Measurements from ENCODE around the gene ANGPTL2.

The ANGPTL2 gene

DNA sequence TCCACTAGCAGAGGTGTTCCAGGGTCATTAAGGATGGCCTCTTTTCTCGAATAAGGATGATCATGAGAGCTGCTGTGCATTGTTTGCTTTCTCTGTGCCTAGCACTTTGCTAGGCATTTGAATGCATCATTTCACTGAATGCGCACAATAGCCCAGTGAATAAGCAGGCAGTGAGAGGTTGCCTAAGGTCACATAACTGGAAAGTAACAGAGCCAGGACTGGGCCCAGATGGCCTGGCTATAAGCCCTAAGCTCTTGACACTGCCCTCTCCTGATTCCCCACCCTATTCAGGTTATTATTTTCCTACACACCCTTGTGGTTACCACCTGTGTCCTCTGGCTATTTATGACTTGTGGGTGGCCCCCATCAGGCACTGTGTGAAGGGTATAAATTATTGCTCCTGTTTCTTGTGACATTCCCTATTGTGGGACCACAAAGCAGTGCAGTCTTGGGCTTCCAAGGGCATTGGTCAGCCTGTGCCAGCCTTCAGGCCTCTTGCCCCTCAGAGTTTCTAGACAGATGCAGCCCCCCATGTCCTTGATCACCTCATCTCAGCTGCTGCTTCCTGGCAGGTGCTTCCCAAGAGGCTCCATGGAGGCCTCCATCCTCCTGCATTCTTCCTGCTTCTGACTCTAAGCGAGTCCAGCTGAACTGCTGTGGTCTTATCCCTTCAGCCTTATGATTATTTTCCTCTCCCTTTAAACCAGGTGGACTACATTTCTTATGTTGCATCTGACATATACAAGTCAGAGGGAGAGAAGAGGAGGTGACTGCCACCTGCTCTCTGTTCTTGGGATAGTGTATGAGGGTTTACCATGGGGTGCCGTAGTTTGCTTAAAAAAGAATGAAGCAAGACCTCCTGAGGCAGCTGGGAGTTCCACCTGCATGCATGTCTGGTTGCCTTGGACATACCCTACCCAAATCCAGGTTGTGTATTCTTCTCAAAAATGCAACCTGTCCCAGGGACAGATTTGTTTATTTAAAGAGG is 47.6 kb downstream of the ANGPTL2 start:
- no peak for DNase-seq

DNA sequence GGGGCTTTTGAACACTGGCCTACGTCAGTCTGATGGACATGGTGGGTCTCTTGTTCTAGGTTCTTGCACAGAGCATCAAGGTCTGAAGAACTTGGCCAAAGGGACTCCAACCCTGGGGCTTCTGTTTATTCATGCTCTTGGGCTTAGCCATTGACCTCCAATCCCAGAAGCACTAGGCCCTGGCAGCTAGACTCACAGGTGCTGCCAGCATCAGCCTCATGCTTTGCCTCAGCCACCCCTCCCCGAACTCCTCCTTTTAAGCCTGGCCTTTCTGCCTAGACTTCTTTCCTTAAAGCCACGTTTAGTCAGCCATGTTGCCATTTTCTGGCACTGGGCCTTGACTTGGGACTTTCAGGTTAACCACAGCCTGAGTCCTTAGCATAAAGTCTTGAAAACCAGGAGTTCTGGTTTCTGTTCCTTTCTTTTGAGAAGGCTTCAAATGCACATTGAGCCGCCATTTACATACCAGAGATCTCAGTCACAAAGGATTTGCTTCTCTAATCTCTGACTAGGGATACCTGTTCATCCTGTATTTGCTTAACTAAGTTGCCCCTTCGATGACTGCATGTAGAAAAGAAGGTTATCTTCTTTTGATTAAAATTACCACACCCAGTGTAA is 54.7 kb downstream of the ANGPTL2 start:
- DNase-seq = no peak

DNA sequence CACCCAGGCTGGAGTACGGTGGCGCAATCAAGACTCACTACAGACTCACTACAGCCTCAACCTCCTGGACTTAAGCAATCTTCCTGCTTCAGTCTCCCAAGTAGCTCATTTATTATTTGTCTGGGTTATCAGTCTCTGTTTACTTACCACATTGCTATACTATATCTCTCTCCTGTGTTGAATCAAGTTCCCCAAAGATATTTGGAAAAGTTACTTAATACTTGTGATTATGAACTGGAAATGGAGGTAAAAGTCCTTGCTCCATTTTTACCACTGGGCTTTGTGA is 55.6 kb downstream of the ANGPTL2 start:
- DNase-seq = no peak

DNA sequence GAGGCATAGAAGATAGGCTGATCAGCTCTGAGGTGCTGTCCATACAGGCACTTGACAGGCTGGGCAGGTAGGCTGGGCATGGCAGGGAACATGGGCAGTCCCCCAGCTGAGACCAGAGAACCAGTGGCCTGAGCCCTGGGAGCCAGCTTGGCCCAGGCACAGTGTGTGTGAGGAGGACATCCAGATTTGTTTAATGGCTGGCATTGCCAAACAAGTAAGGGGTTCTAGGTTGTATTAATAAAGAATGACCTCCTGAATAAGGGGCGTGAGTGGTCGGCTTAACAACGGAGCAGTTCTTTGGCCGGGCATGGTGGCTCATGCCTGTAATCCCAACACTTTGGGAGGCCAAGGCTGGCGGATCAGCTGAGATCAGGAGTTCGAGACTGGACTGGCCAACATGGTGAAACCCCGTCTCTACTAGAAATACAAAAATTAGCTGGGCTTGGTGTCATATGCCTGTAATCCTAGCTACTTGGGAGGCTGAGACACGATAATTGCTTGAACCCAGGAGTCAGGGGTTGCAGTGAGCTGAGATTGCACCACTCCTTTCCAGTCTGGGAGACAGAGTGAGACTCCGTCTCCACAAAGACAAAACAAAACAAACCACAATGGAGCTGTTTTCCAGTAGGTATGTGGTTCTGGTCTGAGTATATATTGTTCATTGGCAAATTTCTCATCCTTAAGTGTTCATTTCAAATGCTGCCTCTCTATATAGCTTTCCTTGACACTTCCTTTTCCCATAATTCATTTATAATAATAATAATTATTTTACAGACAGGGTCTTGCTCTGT is 56.2 kb downstream of the ANGPTL2 start:
- DNase-seq = no peak

DNA sequence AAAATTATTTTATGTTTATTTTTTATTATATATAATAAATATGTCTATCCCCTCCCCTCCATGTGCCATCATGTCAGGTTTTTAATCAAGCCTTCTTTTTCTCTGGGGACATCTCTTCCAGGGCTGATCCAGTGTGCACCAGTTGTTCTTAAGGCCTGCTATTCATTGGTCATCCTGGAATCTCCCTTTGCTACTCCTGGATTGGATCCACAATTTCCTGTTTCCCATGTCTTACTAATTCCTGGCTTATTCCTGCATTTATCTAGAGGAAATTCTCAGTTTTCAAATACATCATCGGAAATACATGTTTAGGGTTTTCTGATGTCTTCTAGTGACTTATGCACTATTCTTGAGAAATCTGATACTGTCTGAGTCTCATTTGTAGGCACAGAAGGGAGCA is 56.8 kb downstream of the ANGPTL2 start:
- no peak for DNase-seq

DNA sequence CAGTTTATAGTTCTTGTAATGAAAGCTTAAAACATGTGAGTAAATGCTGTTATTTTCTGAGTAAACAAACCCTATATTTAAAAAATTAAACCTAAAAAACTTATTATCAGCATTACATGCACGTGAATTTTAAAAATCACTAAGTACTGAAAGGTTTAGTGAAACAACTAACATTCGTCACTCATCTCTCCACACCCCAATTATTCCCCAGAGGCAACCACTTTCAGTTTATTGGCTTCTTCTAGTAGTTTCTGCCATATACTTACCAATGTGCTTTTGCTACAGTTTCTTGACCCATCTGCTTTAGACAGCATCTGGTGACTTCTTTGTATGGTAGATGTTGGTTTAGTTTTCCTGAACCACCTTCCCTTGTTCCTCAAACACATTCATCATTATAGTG is 58.1 kb downstream of the ANGPTL2 start:
- DNase-seq = no peak

DNA sequence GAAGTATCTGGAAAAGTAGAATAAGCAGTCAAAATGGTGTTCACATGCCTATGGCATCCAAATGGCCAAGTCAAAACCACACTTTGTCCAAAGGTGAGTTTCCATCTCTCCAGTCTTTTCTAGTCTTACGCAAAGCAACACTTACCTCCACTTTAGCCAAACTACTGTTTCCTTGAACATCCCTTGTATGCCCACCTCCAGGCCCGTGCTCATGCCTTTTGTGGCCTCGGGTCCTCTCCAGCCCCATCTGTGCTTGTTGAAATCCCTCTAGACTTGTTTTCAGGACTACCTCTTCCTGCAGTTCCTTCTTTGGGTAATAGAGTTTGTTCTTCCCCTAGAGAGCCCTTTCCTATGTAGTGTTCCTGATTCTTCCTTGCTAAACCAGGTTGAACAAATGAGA is 61.0 kb downstream of the ANGPTL2 start:
- no peak for DNase-seq

DNA sequence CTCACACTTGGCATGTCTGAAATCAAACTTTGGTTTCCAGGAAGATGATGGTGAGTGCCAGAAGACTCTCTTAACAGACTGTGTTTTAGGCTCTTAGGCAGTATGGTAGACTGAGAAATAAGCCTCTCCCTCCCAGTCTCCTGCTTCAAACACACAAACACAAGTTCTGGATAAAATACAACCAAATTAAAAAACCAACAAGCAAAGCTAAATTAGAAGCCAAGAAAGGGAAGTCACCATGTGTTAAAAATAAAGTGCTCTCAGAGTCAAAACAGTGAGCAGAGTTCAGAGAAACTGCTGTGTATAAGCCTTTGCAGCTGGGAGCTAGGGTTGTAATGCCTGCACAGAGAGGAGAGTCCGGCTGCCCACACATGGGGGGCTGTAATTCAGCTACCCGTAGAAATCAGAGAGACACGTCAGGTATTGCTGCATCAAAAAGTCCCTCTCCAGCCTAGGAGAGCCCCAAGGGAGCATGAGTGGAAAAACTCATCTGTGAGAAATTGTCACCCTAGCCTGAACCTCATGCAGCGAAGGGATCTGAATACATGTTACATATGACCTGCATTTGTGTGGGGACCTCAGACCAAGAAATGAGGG is 62.6 kb downstream of the ANGPTL2 start:
- no peak for DNase-seq

DNA sequence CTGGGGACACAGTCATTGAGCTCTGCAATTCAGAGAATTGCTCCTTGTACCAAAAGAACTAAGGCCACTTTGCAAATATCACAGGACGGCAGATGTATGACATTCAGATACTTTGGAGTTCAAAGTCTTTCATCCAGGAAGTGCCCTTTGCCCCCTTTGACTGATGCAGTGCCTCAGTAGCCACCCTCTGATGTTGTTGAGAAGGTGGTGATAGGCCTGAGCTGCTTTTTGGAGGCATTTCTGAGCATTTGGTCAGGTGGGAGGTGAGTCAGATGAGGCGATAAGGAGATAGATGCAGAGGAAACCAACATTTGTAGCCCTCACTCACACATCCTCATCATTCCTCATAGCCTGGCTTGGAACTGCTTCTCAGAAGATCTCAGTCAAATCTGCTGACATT is 63.4 kb downstream of the ANGPTL2 start:
- no peak for DNase-seq

DNA sequence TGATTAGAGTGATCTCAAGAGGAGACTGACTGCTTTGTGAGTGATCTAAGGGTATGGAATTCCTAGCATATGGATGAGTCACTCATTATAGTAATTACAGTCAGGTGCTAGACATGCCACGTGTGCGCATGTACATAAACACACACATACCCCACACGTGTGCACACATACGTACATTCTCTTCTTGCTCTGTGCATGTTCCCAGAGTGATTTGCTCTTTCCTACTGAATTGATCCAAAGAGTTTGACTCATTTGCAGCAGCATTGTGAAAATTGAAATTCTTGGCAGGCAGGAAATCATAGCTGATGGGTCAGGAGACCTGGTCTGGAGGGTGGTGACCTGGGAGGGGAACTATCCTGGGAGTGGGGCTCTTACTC is 63.8 kb downstream of the ANGPTL2 start:
- no peak for DNase-seq

DNA sequence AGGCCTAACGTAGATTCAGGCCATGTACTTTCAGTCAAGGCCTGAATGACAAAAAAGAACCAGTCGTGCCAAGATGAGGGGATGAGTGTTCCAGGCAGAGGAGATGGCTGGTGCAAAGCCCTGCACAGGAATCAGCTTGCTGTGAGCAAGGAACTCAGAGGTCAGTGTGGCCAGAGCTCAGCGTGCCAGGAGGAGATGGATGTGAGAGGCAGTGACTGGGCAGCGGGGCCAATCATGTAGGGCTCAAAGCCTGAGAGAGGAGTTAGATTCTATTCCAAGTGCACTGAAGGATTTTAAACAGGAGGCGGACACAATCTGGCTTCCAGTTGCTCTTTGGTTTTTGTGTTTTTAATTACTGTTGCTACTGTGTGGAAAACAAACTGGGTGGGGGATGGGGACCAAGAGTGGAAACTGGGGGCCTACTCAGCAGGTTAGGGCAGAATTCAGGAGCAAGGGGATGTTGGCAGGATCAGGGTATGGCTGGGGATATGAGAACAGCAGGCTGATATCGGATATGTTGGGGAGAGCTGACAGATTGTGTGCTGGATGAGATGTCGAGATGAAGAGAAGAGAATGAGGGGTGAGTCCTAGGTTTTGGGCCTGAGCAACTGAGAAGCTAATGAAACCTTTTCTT is 64.3 kb downstream of the ANGPTL2 start:
- DNase-seq = no peak

DNA sequence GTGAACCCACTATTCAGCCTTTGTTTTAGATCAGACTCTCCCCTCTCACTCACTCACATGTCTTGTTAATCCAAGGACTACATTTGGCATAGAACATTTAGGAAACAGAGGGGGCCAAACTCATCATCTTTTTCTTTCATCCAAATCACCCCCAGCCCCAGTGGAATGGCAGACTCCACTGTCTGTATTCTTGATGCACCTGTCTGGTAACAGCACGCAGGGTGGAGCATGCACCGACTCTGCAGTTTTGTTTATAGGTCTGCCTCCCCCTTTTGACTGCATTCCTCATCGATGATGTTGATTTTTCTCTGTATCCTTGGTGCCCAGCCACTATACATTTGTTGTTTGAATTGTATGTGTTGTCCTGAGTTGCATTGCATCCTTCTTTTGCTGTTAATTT is 66.0 kb downstream of the ANGPTL2 start:
- no peak for DNase-seq

DNA sequence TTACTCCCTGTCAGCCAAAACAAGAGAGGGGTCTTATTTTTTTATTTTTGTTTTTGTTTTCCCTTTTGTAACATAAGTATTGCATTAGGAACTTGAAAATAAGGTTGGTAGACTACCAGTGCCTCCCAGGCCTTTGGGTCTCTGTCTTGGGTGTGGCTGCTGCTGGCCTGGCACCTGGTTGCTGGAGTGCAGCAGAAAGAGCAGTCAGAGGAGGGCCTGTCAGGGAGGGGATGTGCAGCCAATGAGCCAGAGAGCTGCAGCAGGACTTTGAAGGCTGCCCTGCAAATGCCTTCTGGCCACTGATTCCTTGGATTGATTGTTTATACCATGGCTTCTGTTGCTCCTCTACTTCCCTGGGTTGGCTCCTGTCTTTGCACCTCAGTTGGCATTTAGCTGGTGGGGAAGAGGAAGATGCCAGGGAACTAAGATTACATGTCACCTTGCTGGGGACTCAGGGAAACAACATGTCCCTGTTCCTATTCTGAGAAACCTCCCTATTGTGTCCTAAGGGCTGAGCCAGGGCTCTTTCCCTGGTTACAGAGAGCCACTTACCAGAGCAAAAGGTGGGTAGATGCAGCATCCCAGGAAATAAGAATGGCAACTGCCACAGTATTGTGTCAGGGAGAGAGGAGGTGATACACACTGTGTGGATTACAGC is 66.6 kb downstream of the ANGPTL2 start:
- no peak for DNase-seq

DNA sequence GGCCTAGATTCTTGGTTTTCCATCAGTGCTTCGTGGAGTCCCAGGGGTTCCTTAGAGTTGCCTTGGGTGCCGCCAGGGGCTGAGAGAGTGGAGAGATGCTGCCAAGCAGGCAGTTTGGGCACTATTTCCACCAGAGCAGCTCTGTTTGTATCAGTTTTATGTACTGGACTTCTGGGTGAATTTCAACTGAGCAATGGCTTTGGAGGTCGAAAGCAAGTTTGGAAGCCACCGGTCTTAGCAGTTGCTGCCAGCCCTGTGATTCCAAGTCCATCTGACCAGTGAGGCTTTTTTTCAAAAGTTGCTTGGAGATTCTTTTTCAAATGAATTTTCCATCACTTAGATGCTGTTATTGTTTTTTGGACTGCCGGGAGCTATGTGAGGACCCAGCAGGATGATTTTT is 68.5 kb downstream of the ANGPTL2 start:
- DNase-seq = no peak

DNA sequence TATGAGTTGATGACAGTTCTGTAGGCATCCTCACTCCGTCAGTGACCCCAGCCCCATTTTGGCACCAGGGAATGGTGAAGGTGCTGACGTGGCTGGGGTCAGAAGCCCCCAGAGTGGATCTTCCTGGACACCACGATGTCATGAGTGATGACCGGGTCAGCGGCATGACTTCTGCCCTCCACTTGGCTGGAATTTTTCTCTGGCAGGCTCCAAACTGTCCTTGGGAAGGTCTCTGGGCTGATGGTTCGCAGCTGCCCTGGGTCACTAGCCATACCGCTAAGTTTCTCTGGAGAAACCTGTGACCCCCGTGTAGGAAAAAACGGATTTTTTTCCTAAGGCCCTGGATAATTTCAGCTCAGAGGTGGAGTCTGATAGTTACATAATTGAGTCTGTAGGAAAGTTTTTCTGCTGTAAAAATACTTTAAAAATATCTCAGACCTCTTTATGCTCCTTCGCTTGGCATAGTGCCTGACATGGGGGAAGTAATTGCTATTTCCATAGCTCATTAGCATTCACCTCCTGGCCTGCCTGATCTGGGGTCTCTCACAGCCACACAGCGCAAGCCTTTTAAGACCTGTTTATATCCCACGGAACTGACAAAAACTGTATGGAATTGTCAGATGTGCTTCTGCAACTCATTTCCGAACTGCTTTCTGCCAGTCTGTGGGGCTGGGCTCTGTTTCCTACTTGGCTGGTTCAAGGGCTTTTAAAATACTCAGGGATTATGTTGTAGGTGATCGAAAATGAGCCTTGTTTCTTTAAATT is 69.2 kb downstream of the ANGPTL2 start:
- DNase-seq = no peak

DNA sequence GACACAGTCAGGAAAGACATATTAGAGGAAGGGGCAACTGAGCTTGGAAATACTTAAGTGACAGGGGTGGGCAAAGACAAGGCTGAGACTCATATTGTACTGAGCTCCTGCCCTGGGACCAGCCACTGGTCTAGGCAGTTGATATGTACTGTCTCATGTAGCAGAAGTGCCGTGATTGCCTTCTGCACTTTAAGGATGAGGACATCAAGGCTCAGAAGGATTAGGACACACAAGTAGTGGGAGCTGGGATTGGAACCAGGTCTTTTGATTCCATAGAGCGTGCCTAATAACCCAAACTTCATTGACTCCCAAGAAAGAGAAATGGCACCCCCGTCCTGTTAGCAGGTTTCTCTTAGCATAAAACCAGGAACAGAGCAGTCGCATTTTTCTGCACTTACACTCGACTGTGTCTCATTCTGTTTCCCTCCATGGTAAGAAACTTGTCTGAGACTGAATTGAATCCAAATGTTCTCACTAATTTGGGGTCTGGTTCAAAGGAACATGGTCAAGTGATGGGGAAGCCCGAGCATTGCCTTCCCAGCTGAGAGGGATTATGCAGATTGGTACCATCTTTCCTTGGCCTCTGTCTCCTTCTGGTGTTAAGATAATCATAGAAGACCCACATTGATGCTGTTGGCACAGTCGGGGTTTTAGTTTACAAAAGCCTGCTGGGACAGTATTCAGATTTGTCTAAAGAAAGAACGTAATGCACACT is 70.4 kb downstream of the ANGPTL2 start:
- DNase-seq = no peak

DNA sequence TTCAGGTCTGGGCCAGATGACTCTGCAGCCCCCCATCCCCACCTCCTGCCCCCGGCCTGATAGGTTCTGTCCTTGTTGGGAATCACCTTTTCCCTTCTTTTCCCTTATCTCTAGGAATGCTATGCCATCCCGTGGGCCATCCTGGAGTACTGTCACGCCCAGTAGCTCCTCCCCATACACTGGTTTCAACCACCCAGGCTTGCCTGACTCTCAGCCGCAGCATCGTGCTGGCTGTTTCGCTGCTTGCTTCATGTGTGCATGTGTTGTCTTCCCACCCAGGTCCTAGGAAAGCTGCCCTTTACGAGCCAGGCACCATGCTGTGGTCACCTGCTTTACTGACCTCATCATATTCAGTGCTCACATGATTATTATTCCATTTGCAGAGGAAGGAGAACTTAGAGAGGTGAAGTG is 71.8 kb downstream of the ANGPTL2 start:
- no peak for DNase-seq

DNA sequence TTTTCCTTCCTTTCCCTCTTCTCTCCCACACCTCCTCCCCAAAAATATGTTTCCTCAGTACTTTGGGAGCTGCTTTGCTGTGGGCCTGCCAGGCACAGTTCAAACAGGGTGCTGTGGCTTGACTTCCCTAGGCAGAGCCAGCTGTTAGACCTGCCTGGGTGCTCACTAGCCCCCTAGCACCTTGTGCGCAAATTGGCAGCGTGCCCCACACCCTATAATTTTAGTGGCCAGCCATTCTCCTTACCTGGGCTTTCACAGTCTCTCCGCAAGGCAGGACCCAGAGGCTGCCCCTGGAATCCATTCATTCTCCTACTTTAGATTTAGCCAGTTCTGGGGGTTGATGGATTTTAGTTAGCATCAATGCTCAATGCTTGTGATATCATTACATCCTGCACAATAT is 72.3 kb downstream of the ANGPTL2 start:
- no peak for DNase-seq

DNA sequence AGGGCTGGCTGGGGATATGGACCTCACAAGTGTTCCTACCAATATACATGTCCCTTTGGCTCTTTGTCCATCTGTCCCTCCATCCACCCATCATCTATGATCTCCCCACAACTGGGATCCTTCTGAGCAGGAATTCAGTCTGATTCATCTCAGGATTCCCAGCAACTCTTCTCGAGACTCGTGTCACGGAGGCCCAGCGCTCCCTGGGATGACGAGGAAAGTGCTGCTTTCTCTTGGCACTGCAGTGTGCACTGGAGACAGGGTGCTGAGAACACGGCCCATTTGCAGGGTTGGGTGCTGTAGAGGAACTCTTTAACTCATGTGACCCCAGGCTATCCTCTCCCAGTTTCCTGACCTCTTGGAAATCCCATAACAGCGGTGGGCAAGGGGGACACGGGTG is 72.9 kb downstream of the ANGPTL2 start:
- no peak for DNase-seq

DNA sequence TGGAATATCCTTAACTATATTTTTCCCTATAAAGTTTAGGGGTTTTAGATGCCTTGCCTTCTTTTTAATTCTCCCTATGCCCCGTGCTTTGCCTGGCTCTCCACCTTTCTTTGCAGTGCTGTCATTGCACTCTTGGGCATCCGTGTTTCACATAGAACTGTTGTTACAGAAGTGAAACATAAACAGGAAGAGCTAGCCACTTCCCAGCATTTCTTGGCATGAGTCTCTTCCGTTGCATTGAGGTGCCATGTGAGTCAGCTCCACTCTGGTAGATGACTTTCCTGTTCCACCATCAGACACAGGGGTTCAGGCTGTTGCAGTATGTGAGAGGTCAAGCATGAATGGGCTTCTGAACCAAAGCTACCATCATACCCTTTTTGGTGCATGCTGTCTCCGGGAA is 73.4 kb downstream of the ANGPTL2 start:
- DNase-seq = no peak

DNA sequence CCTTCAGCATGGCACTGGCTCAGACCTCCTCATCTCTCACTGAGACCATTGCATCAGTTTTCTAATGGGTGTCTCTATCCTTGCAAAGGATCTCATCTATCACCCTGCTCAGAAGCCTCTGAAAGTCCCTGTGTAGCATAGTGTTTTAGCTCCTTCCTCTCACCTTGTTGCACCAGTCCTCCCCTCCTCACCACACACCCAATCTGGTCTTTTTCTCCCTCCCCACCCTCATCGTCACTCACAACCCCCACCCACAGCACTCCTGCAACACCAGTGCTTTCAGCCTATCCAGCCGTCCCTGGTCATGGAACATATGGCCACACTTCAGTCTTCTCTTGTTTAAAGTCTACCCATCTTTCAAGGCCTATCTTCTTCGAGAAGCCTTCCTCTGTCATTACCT is 74.5 kb downstream of the ANGPTL2 start:
- no peak for DNase-seq

Measured in effector CD8-positive, alpha-beta T cell (primary cell).